WTC11 (cell line): ENCODE measurements around the gene RXRA. TPM values are rescaled to one million over a fixed set of nuclear protein-coding genes. Genes with fewer than 3 reads are reported as not detected.

Source experiments
- ATAC-seq: fragments of 200-7000 bp; cut with Tn5 transposase; 2 replicates; pipeline ENCODE4 v1.10.0; 2021; ENCODE audit warnings: mild to moderate bottlenecking, moderate library complexity
- CTCF ChIA-PET: fragments of 300-600 bp; sonication (Branson Sonifier 250); formaldehyde crosslinking; loops from one replicate; lab custom pipeline; 2021; ENCODE audit warnings: antibody characterized with exemption; lab: Charles Lee
- POLR2A ChIA-PET: fragments of 350-600 bp; sonication (Branson Sonifier 250); formaldehyde crosslinking; loops from one replicate; lab custom pipeline; 2021; ENCODE audit warnings: antibody characterized with exemption; lab: Charles Lee
- DNase-seq: peaks from one replicate; pipeline ENCODE4 v3.0.0; 2021; ENCODE audit warnings: low spot score
- H3K27ac Mint-ChIP-seq: 2 replicates; pipeline ENCODE4 v1.8.0; 2021; ENCODE audit warnings: mixed read lengths
- H3K27me3 Mint-ChIP-seq: 2 replicates; pipeline ENCODE4 v1.8.0; 2021; ENCODE audit warnings: low read depth, mild to moderate bottlenecking, moderate library complexity, mixed read lengths
- H3K36me3 Mint-ChIP-seq: 2 replicates; pipeline ENCODE4 v1.8.0; 2021; ENCODE audit warnings: mixed read lengths
- H3K4me1 Mint-ChIP-seq: 2 replicates; pipeline ENCODE4 v1.8.0; 2022; ENCODE audit warnings: mixed read lengths
- H3K4me3 Mint-ChIP-seq: 2 replicates; pipeline ENCODE4 v1.8.0; 2021; ENCODE audit warnings: mild to moderate bottlenecking, moderate library complexity, mixed read lengths
- H3K9me3 Mint-ChIP-seq: 2 replicates; pipeline ENCODE4 v1.8.0; 2021; ENCODE audit warnings: mixed read lengths
- ATF6 ChIP-seq: sonication (generic); formaldehyde crosslinking; IDR thresholded peaks from 2 replicates; pipeline ENCODE4 v1.8.1; 2023; ENCODE audit warnings: mild to moderate bottlenecking, missing genetic modification reagents
- EMX1 ChIP-seq: fragments of 250-450 bp; sonication (Bioruptor Pico); IDR thresholded peaks from 2 replicates; pipeline ENCODE4 v1.8.0; 2021; ENCODE audit warnings: mild to moderate bottlenecking
- GABPB1 ChIP-seq: sonication (generic); formaldehyde crosslinking; IDR thresholded peaks from 2 replicates; pipeline ENCODE4 v1.8.1; 2023; ENCODE audit warnings: mild to moderate bottlenecking, missing genetic modification reagents
- GRHL2 ChIP-seq: fragments of 250-450 bp; sonication (Bioruptor Pico); IDR thresholded peaks from 2 replicates; pipeline ENCODE4 v1.8.0; 2022; ENCODE audit warnings: mild to moderate bottlenecking, moderate library complexity; ENCODE audit not compliant: insufficient replicate concordance, severe bottlenecking
- HMGA2 ChIP-seq: fragments of 250-450 bp; sonication (Bioruptor Pico); IDR thresholded peaks from 2 replicates; pipeline ENCODE4 v1.4.0; 2021; ENCODE audit warnings: mild to moderate bottlenecking, moderate library complexity
- IRF2 ChIP-seq: sonication (generic); formaldehyde crosslinking; IDR thresholded peaks from 2 replicates; pipeline ENCODE4 v1.8.0; 2022; ENCODE audit warnings: low read depth, missing genetic modification reagents, borderline replicate concordance
- JUN ChIP-seq: sonication (generic); formaldehyde crosslinking; IDR thresholded peaks from 2 replicates; pipeline ENCODE4 v1.8.0; 2023; ENCODE audit warnings: mild to moderate bottlenecking, missing genetic modification reagents
- RORB ChIP-seq: fragments of 250-450 bp; sonication (Bioruptor Pico); IDR thresholded peaks from 2 replicates; pipeline ENCODE4 v1.9.0; 2021; ENCODE audit warnings: mild to moderate bottlenecking
- SMAD3 ChIP-seq: sonication (generic); formaldehyde crosslinking; IDR thresholded peaks from 2 replicates; pipeline ENCODE4 v1.8.0; 2022; ENCODE audit warnings: missing genetic modification reagents, mild to moderate bottlenecking, borderline replicate concordance
- TEAD4 ChIP-seq: sonication (generic); formaldehyde crosslinking; IDR thresholded peaks from 2 replicates; pipeline ENCODE4 v1.8.0; 2022; ENCODE audit warnings: mild to moderate bottlenecking, missing genetic modification reagents
- USF2 ChIP-seq: sonication (generic); formaldehyde crosslinking; IDR thresholded peaks from 2 replicates; pipeline ENCODE4 v1.8.1; 2023; ENCODE audit warnings: mild to moderate bottlenecking, missing genetic modification reagents, moderate library complexity
- ZMAT4 ChIP-seq: fragments of 250-450 bp; sonication (Bioruptor Pico); IDR thresholded peaks from 2 replicates; pipeline ENCODE4 v1.9.0; 2021; ENCODE audit warnings: mild to moderate bottlenecking
- ZNF138 ChIP-seq: sonication (generic); formaldehyde crosslinking; conservative IDR thresholded peaks from 2 replicates; pipeline ENCODE4 v1.8.1; 2022; ENCODE audit warnings: mild to moderate bottlenecking, moderate library complexity, missing genetic modification reagents
- ZNF232 ChIP-seq: sonication (generic); formaldehyde crosslinking; IDR thresholded peaks from 2 replicates; pipeline ENCODE4 v1.8.0; 2022; ENCODE audit warnings: mild to moderate bottlenecking, missing genetic modification reagents
- ZNF396 ChIP-seq: fragments of 250-450 bp; sonication (Bioruptor Pico); IDR thresholded peaks from 2 replicates; pipeline ENCODE4 v1.8.0; 2021; ENCODE audit warnings: mild to moderate bottlenecking, moderate library complexity, borderline replicate concordance
- ZNF532 ChIP-seq: fragments of 250-450 bp; sonication (Bioruptor Pico); IDR thresholded peaks from 2 replicates; pipeline ENCODE4 v1.9.0; 2021; ENCODE audit warnings: mild to moderate bottlenecking, borderline replicate concordance
- total RNA-seq: library from RNA; stranded (reverse); gene quantifications from 3 replicates; pipeline ENCODE4 v1.2.3, GENCODE V29; 2021
- TF ChIP-seq, protein P1 (sequence below): sonication (generic); formaldehyde crosslinking; IDR thresholded peaks from 2 replicates; pipeline ENCODE4 v1.8.0; 2022; ENCODE audit warnings: mild to moderate bottlenecking, missing genetic modification reagents
- TF ChIP-seq, protein P2 (sequence below): fragments of 250-450 bp; sonication (Bioruptor Pico); IDR thresholded peaks from 2 replicates; pipeline ENCODE4 v2.1.2; 2022; ENCODE audit warnings: mild to moderate bottlenecking, moderate library complexity
- TF ChIP-seq, protein P3 (sequence below): sonication (generic); formaldehyde crosslinking; IDR thresholded peaks from 2 replicates; pipeline ENCODE4 v1.8.1; 2023; ENCODE audit warnings: mild to moderate bottlenecking, missing genetic modification reagents

RXRA gene
- total RNA-seq, 1 experiment from 2014 or later, result 27.5 TPM

DNA sequence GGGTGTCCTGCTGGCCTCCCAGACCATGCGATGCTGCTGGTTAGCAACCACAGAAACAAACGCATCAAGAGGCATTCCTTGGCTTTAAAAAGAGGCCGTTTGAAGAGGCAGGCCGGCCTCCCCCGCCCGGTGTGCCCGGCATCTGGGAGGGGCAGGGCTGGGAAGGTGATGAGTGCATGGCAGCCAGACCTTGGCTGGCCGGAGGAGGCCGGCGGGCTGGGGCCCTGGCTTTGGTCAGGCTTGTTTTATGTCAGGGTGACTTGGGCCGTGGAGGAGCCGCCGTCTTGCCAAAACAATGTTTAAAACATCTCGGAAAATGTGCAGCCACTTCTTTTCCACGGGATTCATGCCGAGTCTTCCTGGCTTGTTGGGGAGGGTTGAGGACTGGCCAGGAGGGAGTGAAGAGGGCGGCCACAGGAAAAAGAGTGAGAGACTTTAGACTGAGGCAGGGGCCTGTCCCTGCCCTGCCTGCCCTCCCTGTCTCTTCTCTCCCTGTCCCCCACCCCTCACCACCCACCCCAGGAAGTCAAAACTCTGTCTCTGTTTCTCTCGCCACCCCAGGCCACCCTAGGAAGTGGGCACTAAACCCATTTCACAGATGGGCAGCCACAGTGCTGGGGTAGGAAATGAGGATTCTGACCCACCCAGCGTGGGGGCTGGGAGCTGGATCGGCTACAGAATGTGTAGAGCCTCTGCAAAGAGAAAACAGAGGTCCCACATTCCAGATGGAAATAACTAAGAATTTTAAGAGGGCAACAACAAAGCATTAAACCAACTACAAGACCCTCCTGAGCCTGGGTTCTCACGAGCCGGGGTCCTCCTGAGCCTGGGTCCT lies 143.0 kb downstream of the RXRA start (continued):
- TF ChIP-seq ZNF232 (CRISPR knock-in tag) (no peak), TEAD4 (no peak), SMAD3 (CRISPR knock-in tag) (no peak), IRF2 (CRISPR knock-in tag) (no peak), HMGA2 (no peak)
- TF ChIP-seq, protein P1, sequence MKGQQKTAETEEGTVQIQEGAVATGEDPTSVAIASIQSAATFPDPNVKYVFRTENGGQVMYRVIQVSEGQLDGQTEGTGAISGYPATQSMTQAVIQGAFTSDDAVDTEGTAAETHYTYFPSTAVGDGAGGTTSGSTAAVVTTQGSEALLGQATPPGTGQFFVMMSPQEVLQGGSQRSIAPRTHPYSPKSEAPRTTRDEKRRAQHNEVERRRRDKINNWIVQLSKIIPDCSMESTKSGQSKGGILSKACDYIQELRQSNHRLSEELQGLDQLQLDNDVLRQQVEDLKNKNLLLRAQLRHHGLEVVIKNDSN (CRISPR knock-in tag), result no peak

DNA sequence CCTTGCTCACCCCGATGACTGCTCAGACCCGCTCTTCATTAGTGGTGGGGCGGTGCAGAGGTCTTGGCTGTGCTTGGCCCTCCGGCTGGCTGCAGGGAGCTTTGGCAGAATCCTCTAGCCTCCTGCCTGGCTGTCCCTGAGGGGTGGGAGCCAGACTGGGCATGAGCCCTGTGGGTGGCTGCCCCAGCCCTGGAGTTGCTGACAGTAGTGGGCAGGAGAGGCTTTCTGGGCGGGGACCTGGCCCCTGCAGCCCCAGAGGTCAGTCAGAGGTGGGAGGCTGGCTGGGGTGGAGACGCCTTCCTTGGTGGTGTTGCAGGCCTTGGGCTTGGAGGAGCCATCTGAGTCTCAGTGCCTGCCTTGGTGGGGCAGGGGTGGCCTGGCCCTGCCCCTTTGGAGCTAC lies 146.0 kb downstream of the RXRA start:
- Mint-ChIP-seq H3K27ac (no peak overlapping the region), H3K9me3 (no peaks in the 10 kb centered on the region), H3K4me1 (no peaks in the 10 kb centered on the region), H3K4me3 (no peak overlapping the region), H3K27me3 (no peaks in the 10 kb centered on the region), H3K36me3 (no peaks in the 10 kb centered on the region)
- POLR2A ChIA-PET, result no interaction called here
- TF ChIP-seq ZNF396 (no peak), ZMAT4 (CRISPR knock-in tag) (no peak), EMX1 (CRISPR knock-in tag) (no peak), ZNF138 (CRISPR knock-in tag) (no peak), GABPB1 (no peak), RORB (CRISPR knock-in tag) (no peak), ZNF532 (CRISPR knock-in tag) (no peak)
- TF ChIP-seq, protein P2, sequence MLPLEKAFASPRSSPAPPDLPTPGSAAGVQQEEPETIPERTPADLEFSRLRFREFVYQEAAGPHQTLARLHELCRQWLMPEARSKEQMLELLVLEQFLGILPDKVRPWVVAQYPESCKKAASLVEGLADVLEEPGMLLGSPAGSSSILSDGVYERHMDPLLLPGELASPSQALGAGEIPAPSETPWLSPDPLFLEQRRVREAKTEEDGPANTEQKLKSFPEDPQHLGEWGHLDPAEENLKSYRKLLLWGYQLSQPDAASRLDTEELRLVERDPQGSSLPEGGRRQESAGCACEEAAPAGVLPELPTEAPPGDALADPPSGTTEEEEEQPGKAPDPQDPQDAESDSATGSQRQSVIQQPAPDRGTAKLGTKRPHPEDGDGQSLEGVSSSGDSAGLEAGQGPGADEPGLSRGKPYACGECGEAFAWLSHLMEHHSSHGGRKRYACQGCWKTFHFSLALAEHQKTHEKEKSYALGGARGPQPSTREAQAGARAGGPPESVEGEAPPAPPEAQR, result no peak
- CTCF ChIA-PET, result interaction anchor here (1.3 kb wide), 1 partner anchor 217 kb away, joined by 3 read pairs; no protein-coding TSS in a partner anchor
- ATAC-seq (no peak), DNase-seq (no peak)

DNA sequence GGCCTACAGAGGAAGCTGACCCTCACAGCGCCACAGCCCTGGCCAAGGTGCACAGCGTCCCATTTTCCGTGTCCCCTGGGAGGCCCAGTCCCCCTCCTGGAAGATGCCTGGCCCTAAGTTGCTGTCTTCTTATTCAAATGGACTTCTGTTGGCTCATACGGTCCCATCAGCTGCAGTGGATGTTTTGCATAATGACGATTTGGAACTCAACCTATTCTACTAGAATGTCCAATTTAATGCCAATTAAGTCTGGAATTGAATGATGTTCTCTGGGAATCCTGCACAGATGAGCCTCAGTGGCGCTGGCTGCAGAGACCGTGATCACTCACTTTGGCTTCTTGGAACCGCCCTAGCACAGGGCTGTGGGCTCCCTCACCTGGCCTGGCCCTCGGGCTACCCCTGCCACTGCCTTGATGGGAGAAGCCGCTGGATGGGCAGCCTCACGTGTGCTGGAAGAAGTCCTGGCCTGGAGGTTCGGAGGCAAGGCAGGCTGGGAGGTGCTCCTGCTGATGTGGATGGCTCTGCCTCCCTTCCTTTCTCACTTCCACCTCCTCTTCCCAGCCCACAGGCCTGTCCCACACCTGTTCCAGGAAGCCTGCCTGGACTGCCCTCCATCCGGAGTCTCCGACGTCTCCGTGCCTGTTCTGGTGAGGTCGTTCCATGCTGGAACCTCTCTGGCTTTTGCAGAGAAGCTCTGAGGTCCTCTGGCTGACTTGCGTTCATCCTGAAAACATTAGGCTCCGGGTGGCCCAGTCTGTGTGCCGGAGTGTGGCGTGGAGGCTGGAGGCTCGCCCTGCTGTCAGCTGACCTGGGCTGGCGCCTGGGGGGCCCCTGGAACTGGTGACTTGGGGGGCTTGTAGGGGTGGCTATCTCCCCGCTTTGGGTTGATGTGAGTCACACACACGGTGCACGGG lies 147.1 kb downstream of the RXRA start:
- no peaks in the 10 kb centered on the region for H3K9me3 Mint-ChIP-seq
- no peaks in the 10 kb centered on the region; the same call in 1 of the 2 replicates for H3K27me3 Mint-ChIP-seq
- H3K36me3 Mint-ChIP-seq, result no peaks in the 10 kb centered on the region
- no peak overlapping the region for H3K27ac Mint-ChIP-seq
- ChIA-PET POLR2A (no interaction called here), CTCF (interaction anchor here (0.8 to 1.3 kb wide), 2 partner anchors 29 to 216 kb away, joined by 3 read pairs; no protein-coding TSS in a partner anchor)
- H3K4me1 Mint-ChIP-seq, result no peaks in the 10 kb centered on the region
- no peak for ATAC-seq
- DNase-seq, result no peak
- no peak overlapping the region for H3K4me3 Mint-ChIP-seq
- TF ChIP-seq GRHL2 (CRISPR knock-in tag), result no peak
- TF ChIP-seq JUN (CRISPR knock-in tag), result no peak
- TF ChIP-seq USF2, result no peak
- TF ChIP-seq, protein P1 (CRISPR knock-in tag), result no peak
- TF ChIP-seq, protein P3, sequence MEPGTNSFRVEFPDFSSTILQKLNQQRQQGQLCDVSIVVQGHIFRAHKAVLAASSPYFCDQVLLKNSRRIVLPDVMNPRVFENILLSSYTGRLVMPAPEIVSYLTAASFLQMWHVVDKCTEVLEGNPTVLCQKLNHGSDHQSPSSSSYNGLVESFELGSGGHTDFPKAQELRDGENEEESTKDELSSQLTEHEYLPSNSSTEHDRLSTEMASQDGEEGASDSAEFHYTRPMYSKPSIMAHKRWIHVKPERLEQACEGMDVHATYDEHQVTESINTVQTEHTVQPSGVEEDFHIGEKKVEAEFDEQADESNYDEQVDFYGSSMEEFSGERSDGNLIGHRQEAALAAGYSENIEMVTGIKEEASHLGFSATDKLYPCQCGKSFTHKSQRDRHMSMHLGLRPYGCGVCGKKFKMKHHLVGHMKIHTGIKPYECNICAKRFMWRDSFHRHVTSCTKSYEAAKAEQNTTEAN (CRISPR knock-in tag), result no peak
- no peak for TF ChIP-seq ATF6 (CRISPR knock-in tag)
